Neutrophil (primary cell): ENCODE measurements around the gene ZDHHC9.
A peak's percentile ranks its signal among the peaks of the same experiment; 100 is the strongest.

Experiments used
- H3K27ac ChIP-seq: fragments of 200-600 bp; sonication (generic); 2 replicates; pipeline ENCODE4 v1.5.1; 2016; ENCODE audit warnings: mild to moderate bottlenecking, moderate library complexity
- H3K27me3 ChIP-seq: fragments of 200-600 bp; sonication (generic); 2 replicates; pipeline ENCODE4 v1.6.0; 2016; ENCODE audit warnings: mild to moderate bottlenecking
- H3K36me3 ChIP-seq: fragments of 200-600 bp; sonication (generic); 2 replicates; pipeline ENCODE4 v1.5.1; 2017
- H3K4me1 ChIP-seq, 2 experiments: fragments of 200-600 bp in 1 of 2; sonication (generic) in 1 of 2; 1 replicate in 1 of 2; 2 replicates in 1 of 2; pipeline versions ENCODE4 v1.5.1 to v1.6.1; 2013 to 2016; ENCODE audit warnings: low read depth in 1 of 2, low read length in 1 of 2, mild to moderate bottlenecking in 1 of 2, moderate library complexity in 1 of 2; ENCODE audit not compliant: control insufficient read depth in 1 of 2, insufficient read depth in 1 of 2
- H3K4me3 ChIP-seq, 2 experiments: fragments of 200-600 bp in 1 of 2; sonication (generic) in 1 of 2; 1 replicate in 1 of 2; 2 replicates in 1 of 2; pipeline ENCODE4 v1.5.1; 2013 to 2016; ENCODE audit warnings: low read depth in 1 of 2, low read length in 1 of 2, mild to moderate bottlenecking in 1 of 2, moderate library complexity in 1 of 2
- H3K9me3 ChIP-seq: fragments of 200-600 bp; sonication (generic); 2 replicates; pipeline ENCODE4 v1.5.1; 2016
- CTCF ChIP-seq: fragments of 200-600 bp; sonication (generic); IDR thresholded peaks from 2 replicates; pipeline ENCODE4 v1.5.1; 2016; ENCODE audit warnings: antibody characterized with exemption

Gene ZDHHC9

DNA sequence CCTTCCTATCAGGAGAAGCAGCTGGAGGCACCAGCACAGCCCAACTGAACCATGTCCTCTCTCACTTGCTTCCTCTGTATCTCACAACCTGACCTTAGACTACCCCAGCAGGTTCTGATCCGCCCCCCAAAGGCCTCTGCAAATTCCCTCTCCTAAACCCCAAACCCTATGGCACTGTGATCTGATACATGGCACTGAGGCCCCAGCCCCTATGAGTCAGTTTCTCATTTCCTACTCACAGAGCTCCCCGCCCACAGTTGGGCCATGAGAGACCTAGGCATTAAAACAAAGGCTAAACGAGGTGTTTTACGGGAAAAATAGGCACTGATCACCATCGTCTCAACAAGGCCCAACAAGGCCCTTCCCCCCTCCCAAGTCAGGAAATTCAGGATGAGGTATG lies 44.8 kb downstream of the ZDHHC9 start:
- Histone ChIP-seq H3K4me3 (no peak overlapping the region), H3K27me3 (no peaks in the 10 kb centered on the region), H3K4me1 (no peaks in the 10 kb centered on the region), H3K27ac (peak overlapping the region; percentile 54), H3K9me3 (no peaks in the 10 kb centered on the region), H3K36me3 (peaks cover 64% of the 10 kb centered on the region)
- TF ChIP-seq CTCF, result no peak

GRCh38 chrX:129798456-129798855 lies 45.2 kb downstream of the ZDHHC9 start:
- peaks cover 68% of the 10 kb centered on the region for H3K36me3 ChIP-seq
- no peaks in the 10 kb centered on the region for H3K4me1 ChIP-seq
- no peak overlapping the region for H3K4me3 ChIP-seq
- no peak for TF ChIP-seq CTCF
- no peaks in the 10 kb centered on the region for H3K9me3 ChIP-seq
- peak overlapping the region; percentile 54 for H3K27ac ChIP-seq
- no peaks in the 10 kb centered on the region for H3K27me3 ChIP-seq

GRCh38 chrX:129797251-129797906 lies 46.3 kb downstream of the ZDHHC9 start:
- Histone ChIP-seq H3K27me3 (no peaks in the 10 kb centered on the region), H3K4me3 (no peak overlapping the region), H3K27ac (peak overlapping the region; percentile 35), H3K9me3 (no peaks in the 10 kb centered on the region), H3K4me1 (no peaks in the 10 kb centered on the region), H3K36me3 (peaks cover 79% of the 10 kb centered on the region)
- TF ChIP-seq CTCF, result no peak

DNA sequence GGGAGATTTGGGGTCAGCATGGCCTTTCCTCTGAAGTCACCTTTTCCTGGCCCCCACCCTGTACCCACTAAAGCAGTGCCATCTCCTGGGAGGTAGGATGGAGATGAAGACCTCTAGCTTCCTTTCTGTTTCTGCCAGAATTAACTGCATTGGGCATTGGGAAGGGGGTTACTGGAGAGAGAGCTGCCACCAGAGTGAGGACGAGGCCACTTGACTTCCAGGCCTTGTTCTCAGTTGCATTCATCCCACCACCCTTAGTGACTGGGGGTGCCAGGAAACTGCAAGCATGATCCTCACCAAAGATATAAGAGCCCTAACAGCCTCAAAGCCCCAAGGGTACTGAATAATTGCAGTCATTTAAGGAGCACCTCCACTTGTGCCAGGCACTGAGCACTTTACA lies 48.1 kb downstream of the ZDHHC9 start:
- H3K36me3 ChIP-seq, result peaks cover 97% of the 10 kb centered on the region
- H3K27me3 ChIP-seq, result no peaks in the 10 kb centered on the region
- no peaks in the 10 kb centered on the region for H3K9me3 ChIP-seq
- peak overlapping the region; percentile 53 for H3K27ac ChIP-seq
- no peaks in the 10 kb centered on the region for H3K4me1 ChIP-seq
- no peak for TF ChIP-seq CTCF
- H3K4me3 ChIP-seq, result no peak overlapping the region

GRCh38 chrX:129793604-129794191 lies 50.0 kb downstream of the ZDHHC9 start:
- Histone ChIP-seq H3K27ac (peak overlapping the region; percentile 53), H3K27me3 (no peaks in the 10 kb centered on the region), H3K4me3 (no peak overlapping the region), H3K4me1 (no peaks in the 10 kb centered on the region), H3K9me3 (no peaks in the 10 kb centered on the region), H3K36me3 (peaks cover 99% of the 10 kb centered on the region)
- no peak for TF ChIP-seq CTCF
